Stimulated activated naive B cell treated with anti-CD40 and anti-IgM and Interleukin-4, amounts not matched to agents 10 μg/mL and 1 μg/mL and 100 μg/mL, for 72 hours (primary cell): Measurements from ENCODE around the gene OR7A5.
"Not testable (repeated sequence)": the region's sequence is repeated elsewhere in the genome, so short reads cannot be mapped to it uniquely, and the experiment has no call there.

Experiments used
- ATAC-seq, 2 donors: fragments of 150-1000 bp; cut with Tn5 transposase; replicated peaks; 2 replicates each; pipeline ENCODE4 v1.10.0; 2021; ENCODE audit warnings: moderate library complexity in 1 of 2
- DNase-seq: peaks from one replicate; pipeline ENCODE4 v3.0.0; 2021
- H3K27ac Mint-ChIP-seq: one replicate; pipeline ENCODE4 v1.8.0; 2022; ENCODE audit warnings: mild to moderate bottlenecking, mixed read lengths
- H3K27me3 Mint-ChIP-seq, 2 donors: one replicate each; pipeline ENCODE4 v1.8.0; 2022; ENCODE audit warnings: mixed read lengths in 2 of 2
- H3K36me3 Mint-ChIP-seq, 2 donors: one replicate each; pipeline ENCODE4 v1.8.0; 2022; ENCODE audit warnings: mixed read lengths in 2 of 2, mild to moderate bottlenecking in 1 of 2
- H3K4me1 Mint-ChIP-seq, 2 donors: one replicate each; pipeline ENCODE4 v1.8.0; 2022; ENCODE audit warnings: mixed read lengths in 2 of 2, mild to moderate bottlenecking in 1 of 2
- H3K4me3 Mint-ChIP-seq, 2 donors: one replicate each; pipeline ENCODE4 v1.8.0; 2022; ENCODE audit warnings: mild to moderate bottlenecking in 2 of 2, mixed read lengths in 2 of 2, moderate library complexity in 1 of 2
- H3K9me3 Mint-ChIP-seq, 2 donors: one replicate each; pipeline ENCODE4 v1.8.0; 2022; ENCODE audit warnings: mixed read lengths in 2 of 2, mild to moderate bottlenecking in 1 of 2

OR7A5 gene

GRCh38 chr19:14809272-14810057 is 25.5 kb downstream of the OR7A5 start:
- H3K4me1 Mint-ChIP-seq = peaks cover 4 to 6% of the 10 kb centered on the region in 2 donors
- H3K4me3 Mint-ChIP-seq = no peak overlapping the region

DNA sequence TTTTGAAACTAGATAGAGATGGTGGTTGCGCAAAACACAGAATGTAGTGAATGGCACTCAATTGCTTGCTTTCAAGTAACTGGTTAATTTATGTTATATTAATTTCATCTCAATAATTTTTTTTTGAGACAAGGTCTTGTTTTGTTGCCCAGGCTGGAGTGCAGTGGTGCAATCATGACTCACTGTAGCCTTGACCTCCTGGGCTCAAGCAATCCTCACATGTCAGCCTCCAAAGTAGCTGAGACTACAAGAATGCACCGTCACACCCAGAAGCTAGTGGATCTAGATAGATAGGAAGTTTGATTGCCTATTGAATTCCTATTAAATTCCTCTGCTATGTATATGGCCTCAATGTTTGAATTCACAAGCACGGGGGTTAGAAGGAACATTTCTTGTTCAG is 30.2 kb downstream of the OR7A5 start:
- Mint-ChIP-seq H3K4me1 (peaks cover 4 to 6% of the 10 kb centered on the region in 2 donors), H3K36me3 (no peaks in the 10 kb centered on the region), H3K9me3 (no peaks in the 10 kb centered on the region), H3K27ac (no peak overlapping the region), H3K4me3 (no peak overlapping the region), H3K27me3 (peaks cover 2 to 3% of the 10 kb centered on the region in 2 donors)
- DNase-seq (no peak), ATAC-seq (no peak)

More at GRCh38 chr19:14809272-14810057, 25.5 kb downstream of the OR7A5 start:
- no peak for DNase-seq
- H3K9me3 Mint-ChIP-seq = no peaks in the 10 kb centered on the region
- no peak for ATAC-seq
- H3K27ac Mint-ChIP-seq = no peak overlapping the region
- H3K36me3 Mint-ChIP-seq = no peaks in the 10 kb centered on the region
- no peaks in the 10 kb centered on the region for H3K27me3 Mint-ChIP-seq

- ATAC-seq (no peak), DNase-seq (no peak)
- Mint-ChIP-seq H3K36me3 (no peaks in the 10 kb centered on the region), H3K4me3 (no peak overlapping the region), H3K4me1 (no peaks in the 10 kb centered on the region), H3K27me3 (peaks cover 9 to 12% of the 10 kb centered on the region in 2 donors), H3K9me3 (no peaks in the 10 kb centered on the region), H3K27ac (no peak overlapping the region)
These were observed 36.2 kb downstream of the OR7A5 start for GRCh38 chr19:14798760-14799159.

DNA sequence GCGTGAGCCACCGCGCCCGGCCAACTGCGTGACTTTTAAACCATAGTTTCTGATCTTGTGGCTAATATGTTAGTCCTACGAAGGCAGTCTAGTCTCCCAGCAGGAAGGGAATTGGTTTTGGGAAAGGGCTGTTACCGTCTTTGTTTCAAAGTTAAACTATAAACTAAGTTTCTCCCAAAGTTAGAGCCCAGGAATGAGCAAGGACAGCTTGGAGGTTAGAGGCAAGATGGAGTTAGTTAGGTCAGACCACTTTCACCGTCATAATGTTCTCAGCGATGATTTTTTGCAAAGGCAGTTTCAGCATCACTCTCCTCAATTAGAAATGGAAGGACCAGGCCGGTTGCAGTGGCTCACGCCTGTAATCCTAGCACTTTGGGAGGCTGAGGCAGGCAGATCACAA is 39.0 kb downstream of the OR7A5 start:
- Mint-ChIP-seq H3K27ac (no peak overlapping the region), H3K4me1 (no peaks in the 10 kb centered on the region), H3K4me3 (no peak overlapping the region), H3K36me3 (no peaks in the 10 kb centered on the region), H3K9me3 (no peaks in the 10 kb centered on the region), H3K27me3 (peaks cover 9 to 12% of the 10 kb centered on the region in 2 donors)
- no peak for DNase-seq
- ATAC-seq = no peak

DNA sequence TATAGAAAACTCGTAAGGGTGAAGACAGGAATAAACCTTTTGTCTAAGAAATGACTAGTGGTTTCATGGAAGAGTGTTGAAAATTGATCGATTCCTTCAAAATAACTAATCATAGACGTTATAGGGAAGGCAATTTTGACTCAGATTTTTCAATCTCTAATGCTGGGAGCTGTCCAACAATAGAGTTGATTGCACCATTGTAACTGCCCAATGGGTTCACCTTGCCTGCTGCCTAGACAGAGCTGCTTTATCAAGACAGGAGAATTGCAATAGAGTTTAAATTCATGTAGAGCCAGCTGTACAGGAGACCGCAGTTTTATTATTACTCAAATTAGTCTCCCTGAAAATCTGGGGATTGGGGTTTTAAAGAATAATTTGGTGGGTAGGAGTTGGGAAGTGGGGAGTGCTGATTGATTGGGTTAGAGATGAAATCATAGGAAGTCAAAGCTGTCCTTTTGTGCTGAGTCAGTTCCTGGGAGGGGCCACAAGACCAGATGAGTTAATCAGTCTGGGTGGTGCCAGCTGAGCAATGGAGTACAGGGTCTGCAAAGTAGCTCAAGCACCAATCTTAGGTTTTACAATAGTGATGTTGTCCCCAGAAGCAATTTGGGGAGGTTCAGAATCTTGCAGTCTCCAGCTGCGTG is 39.8 kb downstream of the OR7A5 start:
- H3K36me3 Mint-ChIP-seq = no peaks in the 10 kb centered on the region
- ATAC-seq = no peak
- DNase-seq = no peak
- no peaks in the 10 kb centered on the region for H3K9me3 Mint-ChIP-seq
- no peak overlapping the region for H3K27ac Mint-ChIP-seq
- peaks cover 9 to 12% of the 10 kb centered on the region in 2 donors for H3K27me3 Mint-ChIP-seq
- H3K4me3 Mint-ChIP-seq = no peak overlapping the region
- H3K4me1 Mint-ChIP-seq = no peaks in the 10 kb centered on the region

GRCh38 chr19:14792250-14792649 is 42.7 kb downstream of the OR7A5 start:
- H3K27me3 Mint-ChIP-seq, DNase-seq, H3K4me3 Mint-ChIP-seq, H3K4me1 Mint-ChIP-seq, H3K36me3 Mint-ChIP-seq, H3K9me3 Mint-ChIP-seq, H3K27ac Mint-ChIP-seq, ATAC-seq: not testable (repeated sequence)

DNA sequence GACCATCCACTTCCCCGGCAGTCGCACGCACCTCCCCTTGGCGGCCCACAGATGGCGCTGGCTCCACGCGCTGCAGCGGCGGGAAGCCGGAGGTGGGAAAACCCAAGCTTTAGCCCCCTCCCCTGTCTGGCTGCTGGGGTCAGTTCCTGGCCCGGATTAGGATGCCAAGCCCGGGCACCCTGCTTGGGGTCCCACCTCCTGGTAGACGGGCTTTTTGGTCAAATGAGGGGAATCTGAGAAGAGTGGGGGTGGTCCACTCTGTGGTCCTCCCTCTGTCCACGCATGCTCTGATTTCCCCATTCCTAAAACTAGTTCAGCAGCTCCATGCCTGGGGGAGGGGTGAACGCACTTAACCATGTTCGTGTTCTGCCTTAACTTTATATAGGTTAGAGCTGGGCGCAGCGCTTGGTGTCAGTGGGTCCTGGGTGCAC is 48.5 kb downstream of the OR7A5 start:
- no peaks in the 10 kb centered on the region for H3K36me3 Mint-ChIP-seq
- peak overlapping the region; percentile 39 to 65 for H3K4me3 Mint-ChIP-seq
- ATAC-seq (no peak), DNase-seq (no peak)
- peak overlapping the region; percentile 84 for H3K27ac Mint-ChIP-seq
- H3K27me3 Mint-ChIP-seq = no peaks in the 10 kb centered on the region
- H3K9me3 Mint-ChIP-seq = no peaks in the 10 kb centered on the region
- H3K4me1 Mint-ChIP-seq = peaks cover 24 to 42% of the 10 kb centered on the region in 2 donors

DNA sequence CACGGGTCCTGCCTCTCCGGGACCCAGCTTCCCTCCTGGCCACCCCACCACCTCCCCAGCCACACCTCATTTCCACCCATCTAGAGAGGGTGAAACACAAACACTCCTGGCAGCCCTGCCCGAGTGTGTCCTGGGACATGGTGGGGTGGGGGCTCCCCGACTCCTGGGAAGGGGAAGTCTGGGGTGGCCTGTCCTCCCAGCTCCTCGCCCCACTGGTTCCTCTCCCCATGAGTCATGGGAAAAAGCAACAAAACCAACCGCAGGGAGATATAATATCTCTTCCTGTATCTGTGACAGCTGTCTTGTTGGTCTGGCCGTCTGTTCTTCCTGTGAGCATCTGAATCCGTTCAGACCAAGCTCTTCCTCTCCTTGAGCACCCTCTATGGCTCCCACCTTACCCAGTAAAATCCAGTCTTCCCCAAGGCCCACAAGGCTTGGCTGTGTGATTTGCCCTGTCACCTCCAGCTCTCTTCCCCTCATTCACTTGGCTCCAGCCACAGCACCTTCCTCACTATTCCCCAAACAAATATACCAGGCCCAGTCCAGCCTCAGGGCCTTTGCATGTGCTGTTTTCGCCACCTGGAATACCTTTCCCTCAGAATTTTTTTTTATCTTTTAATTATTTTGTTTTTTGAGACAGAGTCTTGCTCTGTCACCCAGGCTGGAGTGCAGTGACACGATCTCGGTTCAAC is 49.7 kb downstream of the OR7A5 start:
- H3K36me3 Mint-ChIP-seq, H3K9me3 Mint-ChIP-seq, H3K27me3 Mint-ChIP-seq: not testable (repeated sequence)
- Mint-ChIP-seq H3K4me1 (peaks cover 28 to 50% of the 10 kb centered on the region in 2 donors), H3K27ac (peak overlapping the region; percentile 95), H3K4me3 (peak overlapping the region; percentile 46 to 65)
- ATAC-seq (peak; percentile 60), DNase-seq (peak; percentile 71)

- not testable (repeated sequence) for H3K27me3 Mint-ChIP-seq, H3K36me3 Mint-ChIP-seq, H3K9me3 Mint-ChIP-seq
- peak; percentile 84 for DNase-seq
- Mint-ChIP-seq H3K27ac (peak overlapping the region; percentile 95), H3K4me1 (peaks cover 28 to 50% of the 10 kb centered on the region in 2 donors), H3K4me3 (peak overlapping the region; percentile 70 to 75)
- ATAC-seq = peak; percentile 92 to 93
These were observed 50.3 kb downstream of the OR7A5 start for GRCh38 chr19:14784730-14785101.

DNA sequence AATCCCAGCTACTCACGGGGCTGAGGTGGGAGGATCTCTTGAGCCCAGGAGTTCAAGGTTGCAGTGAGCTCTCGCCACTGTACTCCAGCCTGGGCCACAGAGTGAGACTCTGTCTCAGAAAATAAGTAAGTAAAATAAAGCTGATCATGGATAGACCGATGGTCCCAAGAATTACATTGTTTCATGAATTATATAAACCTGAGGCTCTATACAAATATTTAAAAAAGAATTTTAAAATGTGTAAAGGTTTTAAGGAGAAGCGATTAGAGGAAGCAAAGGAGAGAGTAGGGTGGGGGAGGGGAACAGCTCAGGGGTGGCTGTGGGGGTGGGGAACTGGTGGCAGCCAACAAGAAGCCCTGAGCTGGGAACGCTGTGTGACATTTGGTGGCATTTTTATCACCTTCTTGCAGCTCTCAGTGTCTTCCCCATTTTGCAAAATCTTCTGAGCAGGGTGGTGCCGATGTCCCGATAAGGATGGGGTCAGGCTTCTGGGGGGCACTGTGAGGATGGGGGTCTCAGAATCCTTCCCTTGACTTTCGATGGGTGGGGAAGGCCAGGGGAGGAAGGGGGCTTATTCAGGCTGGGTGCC is 51.5 kb downstream of the OR7A5 start:
- peak overlapping the region; percentile 19 to 39 for H3K4me3 Mint-ChIP-seq
- H3K9me3 Mint-ChIP-seq, H3K27me3 Mint-ChIP-seq, H3K36me3 Mint-ChIP-seq, DNase-seq: not testable (repeated sequence)
- peaks cover 28 to 50% of the 10 kb centered on the region in 2 donors for H3K4me1 Mint-ChIP-seq
- peak overlapping the region; percentile 31 for H3K27ac Mint-ChIP-seq
- ATAC-seq = peak in 1 of 2 donors; percentile 6

- H3K9me3 Mint-ChIP-seq = no peaks in the 10 kb centered on the region
- peaks cover 27 to 56% of the 10 kb centered on the region in 2 donors for H3K4me1 Mint-ChIP-seq
- DNase-seq (no peak), ATAC-seq (no peak)
- H3K27ac Mint-ChIP-seq = peak overlapping the region; percentile 14
- no peak overlapping the region for H3K4me3 Mint-ChIP-seq
- no peaks in the 10 kb centered on the region for H3K36me3 Mint-ChIP-seq
- H3K27me3 Mint-ChIP-seq = no peaks in the 10 kb centered on the region
These were observed 52.2 kb downstream of the OR7A5 start for GRCh38 chr19:14782626-14783409.

- ATAC-seq, H3K9me3 Mint-ChIP-seq, H3K4me3 Mint-ChIP-seq, H3K36me3 Mint-ChIP-seq, H3K27ac Mint-ChIP-seq, DNase-seq, H3K27me3 Mint-ChIP-seq: not testable (repeated sequence)
- H3K4me1 Mint-ChIP-seq = peaks cover 28 to 61% of the 10 kb centered on the region in 2 donors
These were observed 53.1 kb downstream of the OR7A5 start for GRCh38 chr19:14781713-14782536.

GRCh38 chr19:14780622-14781225 is 54.3 kb downstream of the OR7A5 start:
- H3K27ac Mint-ChIP-seq, ATAC-seq, H3K9me3 Mint-ChIP-seq, DNase-seq, H3K36me3 Mint-ChIP-seq, H3K27me3 Mint-ChIP-seq, H3K4me3 Mint-ChIP-seq: not testable (repeated sequence)
- peaks cover 24 to 61% of the 10 kb centered on the region in 2 donors for H3K4me1 Mint-ChIP-seq
